MG63 (cell line): ENCODE data around the gene KCNE4. TPM values are rescaled to one million over a fixed set of nuclear protein-coding genes. Genes with fewer than 3 reads are reported as not detected.
"Not testable (repeated sequence)": the region's sequence is repeated elsewhere in the genome, so short reads cannot be mapped to it uniquely, and the experiment has no call there.

Experiments
- DNase-seq: peaks from one replicate; pipeline ENCODE4 v3.0.0-alpha.2; 2020
- H3K27me3 ChIP-seq: fragments of 250-450 bp; sonication (Bioruptor Pico); 2 replicates; pipeline ENCODE4 v1.5.1; 2020; ENCODE audit warnings: mild to moderate bottlenecking, moderate library complexity
- H3K36me3 ChIP-seq: fragments of 250-450 bp; sonication (Bioruptor Pico); 2 replicates; pipeline ENCODE4 v1.5.1; 2020; ENCODE audit warnings: mild to moderate bottlenecking, moderate library complexity
- H3K4me3 ChIP-seq: fragments of 250-450 bp; sonication (Bioruptor Pico); 2 replicates; pipeline ENCODE4 v1.5.1; 2020; ENCODE audit warnings: mild to moderate bottlenecking, moderate library complexity
- H3K9me3 ChIP-seq: fragments of 250-450 bp; sonication (Bioruptor Pico); 2 replicates; pipeline ENCODE4 v1.5.1; 2020; ENCODE audit warnings: mild to moderate bottlenecking, moderate library complexity
- total RNA-seq: library from RNA; depleted of rRNA; stranded (reverse); fragments of >200 nt; shearing (Covaris generic); gene quantifications from 2 replicates; pipeline ENCODE4 v1.2.3, GENCODE V29; 2014; ENCODE audit warnings: low replicate concordance

KCNE4 gene
- total RNA-seq, 1 experiment from 2014 or later: 0.69 TPM

DNA sequence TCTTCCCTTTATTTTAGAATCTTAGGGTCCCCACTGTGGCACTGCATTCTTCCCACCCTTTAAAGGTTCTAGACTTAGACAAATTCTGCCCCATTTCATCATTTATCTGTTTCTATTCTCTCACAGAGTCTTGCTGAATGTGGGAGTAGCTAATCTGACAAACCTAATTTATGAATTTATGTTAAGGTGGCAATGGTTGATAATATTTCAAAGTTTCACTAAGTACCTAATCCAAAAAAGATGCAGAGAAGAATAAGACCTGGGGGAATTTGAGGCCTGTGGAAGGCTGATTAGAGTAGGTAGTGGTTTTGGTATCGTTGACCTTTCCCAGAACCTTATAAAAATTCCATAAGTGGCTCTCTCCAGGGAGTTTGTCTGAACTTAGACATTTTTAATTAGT, 18.0 kb downstream of the KCNE4 start:
- DNase-seq: no peak
- H3K36me3 ChIP-seq: no peaks in the 10 kb centered on the region

GRCh38 chr2:223071139-223071538, 19.1 kb downstream of the KCNE4 start:
- no peak overlapping the region for H3K4me3 ChIP-seq
- DNase-seq: no peak
- H3K36me3 ChIP-seq: no peaks in the 10 kb centered on the region
- H3K9me3 ChIP-seq: no peaks in the 10 kb centered on the region
- H3K27me3 ChIP-seq: no peaks in the 10 kb centered on the region

More for the DNA sequence above, 18.0 kb downstream of the KCNE4 start:
- H3K27me3 ChIP-seq: no peaks in the 10 kb centered on the region
- no peaks in the 10 kb centered on the region for H3K9me3 ChIP-seq
- H3K4me3 ChIP-seq: no peak overlapping the region

GRCh38 chr2:223072826-223073225, 20.8 kb downstream of the KCNE4 start:
- no peak for DNase-seq
- no peaks in the 10 kb centered on the region for H3K36me3 ChIP-seq

DNA sequence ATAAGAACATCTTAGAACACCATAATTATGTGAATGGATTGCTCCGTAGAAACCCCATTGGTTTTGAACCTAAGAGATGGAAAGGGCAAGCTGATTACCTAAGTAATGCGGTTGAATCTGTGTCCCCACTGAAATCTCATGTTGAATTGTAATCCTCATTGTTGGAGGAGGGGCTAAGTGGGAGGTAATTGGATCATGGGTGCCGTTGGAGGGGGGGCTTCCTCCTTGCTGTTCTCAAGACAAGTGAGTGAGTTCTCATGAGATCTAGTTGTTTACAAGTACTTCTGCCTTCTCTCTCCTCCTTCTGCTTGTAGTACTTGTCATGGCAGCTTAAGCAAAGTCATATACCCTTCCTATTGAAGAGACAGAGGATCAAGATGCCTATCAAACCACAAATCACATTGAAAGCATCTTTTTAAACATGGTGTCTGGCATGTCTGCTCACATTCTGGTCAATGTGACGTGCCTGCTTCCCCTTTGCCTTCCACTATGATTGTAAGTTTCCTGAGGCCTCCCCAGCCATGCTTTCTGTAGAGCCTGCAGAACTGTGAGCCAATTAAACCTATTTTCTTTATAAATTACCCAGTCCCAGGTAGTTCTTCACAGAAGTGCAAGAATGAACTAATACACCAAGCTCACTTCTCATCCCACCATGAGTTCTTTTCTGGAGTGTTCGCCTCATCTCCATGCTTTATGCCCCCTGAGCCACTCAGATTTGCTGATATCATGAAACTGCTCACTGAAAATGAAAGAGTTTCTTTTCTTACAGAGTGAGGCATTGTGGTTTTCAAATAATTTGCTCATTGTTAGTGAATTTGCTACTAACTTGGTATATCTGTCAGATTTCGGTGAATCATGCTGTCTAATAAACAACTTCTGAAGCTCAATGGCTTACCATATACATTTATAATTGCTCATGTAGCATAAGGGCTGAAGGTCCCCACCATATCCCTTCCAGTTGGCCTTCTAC, 23.6 kb downstream of the KCNE4 start:
- no peaks in the 10 kb centered on the region for H3K9me3 ChIP-seq
- H3K4me3 ChIP-seq: no peak overlapping the region
- no peak for DNase-seq
- H3K36me3 ChIP-seq: no peaks in the 10 kb centered on the region
- no peaks in the 10 kb centered on the region for H3K27me3 ChIP-seq

More at GRCh38 chr2:223072826-223073225, 20.8 kb downstream of the KCNE4 start:
- no peak overlapping the region for H3K4me3 ChIP-seq
- H3K27me3 ChIP-seq: no peaks in the 10 kb centered on the region
- no peaks in the 10 kb centered on the region for H3K9me3 ChIP-seq

DNA sequence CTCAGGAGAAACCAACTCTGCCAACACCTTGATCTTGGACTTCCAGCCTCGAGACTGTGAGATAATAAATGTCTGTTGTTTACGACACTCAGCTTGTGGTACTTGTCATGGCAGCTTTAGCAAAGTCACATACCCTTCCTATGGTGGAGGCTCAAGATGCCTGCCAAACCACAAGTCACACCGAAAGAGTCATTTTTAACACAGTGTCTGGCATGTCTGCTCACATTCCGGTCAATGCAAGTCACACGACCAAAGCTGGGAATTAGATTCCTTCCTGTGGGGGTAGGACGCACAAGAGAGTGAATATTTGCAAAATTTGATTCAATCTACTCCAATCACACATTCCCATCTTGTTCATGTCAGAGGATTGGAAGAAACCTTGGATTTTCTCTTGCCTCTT, 24.6 kb downstream of the KCNE4 start:
- H3K27me3 ChIP-seq: no peaks in the 10 kb centered on the region
- no peak overlapping the region for H3K4me3 ChIP-seq
- peak; percentile 41 for DNase-seq
- H3K36me3 ChIP-seq: no peaks in the 10 kb centered on the region
- H3K9me3 ChIP-seq: no peaks in the 10 kb centered on the region

GRCh38 chr2:223078482-223078881, 26.5 kb downstream of the KCNE4 start:
- no peak for DNase-seq
- Histone ChIP-seq H3K4me3 (no peak overlapping the region), H3K9me3 (no peaks in the 10 kb centered on the region), H3K36me3 (no peaks in the 10 kb centered on the region), H3K27me3 (no peaks in the 10 kb centered on the region)

- H3K4me3 ChIP-seq: no peak overlapping the region
These were observed 27.4 kb downstream of the KCNE4 start for GRCh38 chr2:223079378-223079777.

DNA sequence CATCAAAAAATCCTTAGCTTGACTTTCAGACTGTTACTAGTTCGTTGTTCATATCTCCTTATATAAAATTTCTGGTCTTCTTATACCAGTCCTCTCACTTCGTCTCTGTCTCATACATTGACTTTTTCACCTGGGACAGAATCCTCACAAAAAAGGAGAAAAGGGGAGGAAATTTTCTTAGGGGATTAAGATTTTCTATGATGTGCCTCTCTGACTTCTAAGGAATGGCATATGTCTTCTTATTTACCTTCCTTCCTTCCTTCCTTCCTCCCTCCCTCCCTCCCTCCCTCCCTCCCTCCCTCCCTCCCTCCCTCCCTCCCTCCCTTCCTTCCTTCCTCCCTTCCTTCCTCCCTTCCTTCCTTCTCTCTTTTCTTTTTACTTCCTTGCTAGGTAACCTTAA, 27.9 kb downstream of the KCNE4 start:
- no peaks in the 10 kb centered on the region for H3K27me3 ChIP-seq
- no peak overlapping the region for H3K4me3 ChIP-seq
- DNase-seq: no peak
- no peaks in the 10 kb centered on the region for H3K36me3 ChIP-seq
- no peaks in the 10 kb centered on the region for H3K9me3 ChIP-seq

More at GRCh38 chr2:223079378-223079777, 27.4 kb downstream of the KCNE4 start:
- no peaks in the 10 kb centered on the region for H3K9me3 ChIP-seq
- DNase-seq: no peak
- H3K36me3 ChIP-seq: no peaks in the 10 kb centered on the region
- H3K27me3 ChIP-seq: no peaks in the 10 kb centered on the region

GRCh38 chr2:223080790-223081360, 28.9 kb downstream of the KCNE4 start:
- not testable (repeated sequence) for H3K4me3 ChIP-seq, H3K27me3 ChIP-seq, H3K9me3 ChIP-seq, DNase-seq, H3K36me3 ChIP-seq

GRCh38 chr2:223081789-223082188, 29.8 kb downstream of the KCNE4 start:
- H3K4me3 ChIP-seq: no peak overlapping the region
- DNase-seq: no peak
- no peaks in the 10 kb centered on the region for H3K36me3 ChIP-seq
- no peaks in the 10 kb centered on the region for H3K27me3 ChIP-seq
- H3K9me3 ChIP-seq: no peaks in the 10 kb centered on the region

GRCh38 chr2:223082706-223083105, 30.7 kb downstream of the KCNE4 start:
- no peaks in the 10 kb centered on the region for H3K27me3 ChIP-seq
- DNase-seq: no peak
- H3K36me3 ChIP-seq: no peaks in the 10 kb centered on the region
- H3K9me3 ChIP-seq: no peaks in the 10 kb centered on the region
- H3K4me3 ChIP-seq: no peak overlapping the region

DNA sequence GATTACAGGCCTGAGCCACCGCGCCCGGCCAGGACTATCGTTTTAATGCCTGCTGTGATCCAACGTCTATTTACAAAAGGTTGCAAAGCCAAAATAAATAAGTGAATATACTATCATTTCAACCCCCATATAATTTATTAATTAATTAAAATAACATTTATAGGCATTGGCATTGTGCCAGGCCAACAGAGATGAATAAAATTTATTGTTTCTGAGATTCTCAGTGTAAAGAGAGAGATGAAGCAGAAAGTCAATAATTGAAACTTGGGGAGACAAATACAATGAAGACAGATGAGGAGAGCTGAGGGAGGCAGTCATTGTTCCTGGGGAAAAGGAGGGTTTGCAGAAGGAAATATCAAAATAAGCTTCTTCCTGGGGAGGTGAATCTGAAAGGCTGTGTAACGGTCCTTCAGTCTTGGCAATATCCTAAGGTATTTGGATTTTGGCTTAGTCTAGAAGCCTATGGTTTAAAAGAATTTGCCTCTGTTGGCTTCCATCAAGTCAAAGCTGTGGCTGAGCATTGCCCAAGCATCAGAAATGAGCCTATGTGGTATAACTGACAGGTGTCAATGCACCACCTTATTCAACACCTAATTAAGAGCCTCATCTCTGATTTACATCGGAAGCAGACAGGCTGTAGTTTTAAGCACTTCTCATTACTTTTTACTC, 31.5 kb downstream of the KCNE4 start:
- no peaks in the 10 kb centered on the region for H3K27me3 ChIP-seq
- no peaks in the 10 kb centered on the region for H3K9me3 ChIP-seq
- no peaks in the 10 kb centered on the region for H3K36me3 ChIP-seq
- H3K4me3 ChIP-seq: no peak overlapping the region
- no peak for DNase-seq

- no peaks in the 10 kb centered on the region for H3K27me3 ChIP-seq
- no peaks in the 10 kb centered on the region for H3K36me3 ChIP-seq
- peak; percentile 9 for DNase-seq
- H3K9me3 ChIP-seq: no peaks in the 10 kb centered on the region
- no peak overlapping the region for H3K4me3 ChIP-seq
These were observed 32.9 kb downstream of the KCNE4 start for GRCh38 chr2:223084873-223085272.

DNA sequence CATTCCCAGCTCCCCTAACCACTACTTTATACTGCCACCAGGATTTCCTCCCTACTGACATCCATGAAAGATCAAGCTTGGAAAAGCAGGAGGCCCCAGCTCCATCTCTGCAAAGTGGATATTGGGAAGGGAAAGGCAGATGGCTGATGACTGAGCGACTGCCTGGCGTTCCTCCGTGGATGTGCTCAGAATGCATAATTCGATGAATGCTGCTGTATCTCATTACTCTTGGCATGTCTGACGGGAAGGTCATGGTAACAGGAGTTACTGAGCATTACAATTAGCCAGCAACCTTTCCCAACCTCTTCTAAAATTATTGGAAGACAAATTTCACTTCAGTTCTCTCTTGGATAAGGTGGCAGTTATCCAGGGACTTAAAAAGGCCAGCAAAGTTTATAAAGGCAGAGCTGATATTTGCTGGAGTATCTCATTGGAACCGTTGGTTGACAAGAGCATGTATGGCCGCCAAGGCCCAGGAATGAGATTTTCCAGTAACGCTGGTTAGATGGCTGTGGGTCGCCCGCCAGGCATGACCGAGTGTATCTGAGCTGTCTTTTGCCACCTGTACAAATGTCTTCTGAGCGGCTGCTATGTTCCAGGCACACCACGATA, 34.5 kb downstream of the KCNE4 start:
- H3K36me3 ChIP-seq: no peaks in the 10 kb centered on the region
- H3K4me3 ChIP-seq: no peak overlapping the region
- DNase-seq: no peak
- H3K9me3 ChIP-seq: no peaks in the 10 kb centered on the region
- H3K27me3 ChIP-seq: no peaks in the 10 kb centered on the region

DNA sequence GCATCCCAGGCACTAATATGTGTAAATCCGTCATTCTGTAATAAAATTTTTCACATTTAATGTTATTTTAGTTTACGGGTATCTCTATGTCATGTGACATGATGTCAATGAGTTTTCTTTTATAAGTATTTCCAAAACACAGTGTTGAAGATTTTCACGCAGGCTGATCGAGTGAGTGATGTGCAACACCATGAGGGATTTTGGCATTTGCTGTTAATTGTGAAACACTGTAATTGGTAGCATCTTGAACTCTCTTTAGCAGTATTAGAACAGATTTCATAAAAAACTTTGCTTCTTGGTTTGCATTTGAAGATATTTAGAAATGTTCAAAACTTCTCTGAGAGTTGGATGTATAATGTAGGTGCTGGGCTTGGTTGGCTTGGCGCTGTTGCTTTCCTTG, 35.5 kb downstream of the KCNE4 start:
- no peak overlapping the region for H3K4me3 ChIP-seq
- no peaks in the 10 kb centered on the region for H3K9me3 ChIP-seq
- DNase-seq: no peak
- H3K36me3 ChIP-seq: no peaks in the 10 kb centered on the region
- no peaks in the 10 kb centered on the region for H3K27me3 ChIP-seq

DNA sequence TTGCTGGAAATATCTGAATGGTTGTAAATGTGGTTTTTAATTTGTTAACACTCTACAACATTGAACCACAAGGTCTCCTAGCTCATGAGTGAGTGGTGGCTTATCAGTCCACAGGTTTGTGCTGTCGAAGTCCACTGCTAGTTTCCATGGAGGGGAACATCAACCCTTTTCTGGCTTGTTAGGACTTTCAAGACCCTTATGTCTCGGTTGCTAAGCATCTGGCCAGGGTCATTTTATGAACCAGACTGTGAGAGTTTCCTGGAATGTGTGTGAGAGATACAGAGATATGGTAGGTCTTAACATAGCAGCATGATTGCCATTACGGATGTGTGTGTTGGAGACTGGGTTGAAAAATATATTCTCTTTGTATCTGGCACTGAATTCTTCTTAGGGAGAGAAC, 36.9 kb downstream of the KCNE4 start:
- H3K27me3 ChIP-seq: no peaks in the 10 kb centered on the region
- H3K36me3 ChIP-seq: no peaks in the 10 kb centered on the region
- H3K9me3 ChIP-seq: no peaks in the 10 kb centered on the region
- no peak overlapping the region for H3K4me3 ChIP-seq
- no peak for DNase-seq

DNA sequence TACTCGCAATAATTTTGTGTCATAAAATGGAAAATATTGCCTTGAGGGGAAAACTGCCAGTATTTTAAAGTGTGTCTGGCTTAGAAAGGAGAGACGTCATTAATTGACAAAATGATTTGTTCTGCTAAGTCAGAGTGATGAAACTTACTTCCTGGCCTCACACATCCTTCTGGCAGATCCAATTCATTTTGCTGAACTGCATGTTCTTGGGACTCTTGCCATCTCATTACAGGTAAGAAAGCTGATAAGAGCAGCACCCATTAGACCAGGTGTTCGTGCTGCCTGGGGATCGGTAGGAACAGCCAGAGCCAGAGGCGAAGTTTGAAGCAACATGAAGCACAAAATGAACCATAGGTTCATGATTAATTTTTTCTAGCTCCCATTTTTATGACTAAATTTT, 38.0 kb downstream of the KCNE4 start:
- H3K27me3 ChIP-seq: no peaks in the 10 kb centered on the region
- DNase-seq: no peak
- no peak overlapping the region for H3K4me3 ChIP-seq
- H3K36me3 ChIP-seq: no peaks in the 10 kb centered on the region
- no peaks in the 10 kb centered on the region for H3K9me3 ChIP-seq
